ENCODE results near the gene NKAIN2.
"Not testable (repeated sequence)": the region's sequence is repeated elsewhere in the genome, so short reads cannot be mapped to it uniquely, and the experiment has no call there.

NKAIN2 gene

GRCh38 chr6:124148236-124148957 lies 344.7 kb downstream of the NKAIN2 start:
- no peak for TF ChIP-seq ZFX (IDR thresholded peaks at IDR 0.05)
- no peak for TF ChIP-seq CTCF (conservative IDR thresholded peaks at IDR 0.05)
- no peak overlapping the region for H3K27ac ChIP-seq

GRCh38 chr6:124149646-124150045 lies 346.0 kb downstream of the NKAIN2 start:
- no peak for TF ChIP-seq CTCF (conservative IDR thresholded peaks at IDR 0.05)
- TF ChIP-seq ZFX (IDR thresholded peaks at IDR 0.05): no peak
- H3K27ac ChIP-seq: no peak overlapping the region

- TF ChIP-seq CTCF (conservative IDR thresholded peaks at IDR 0.05) (no peak), ZFX (IDR thresholded peaks at IDR 0.05) (no peak)
- no peak overlapping the region for H3K27ac ChIP-seq
Measured at GRCh38 chr6:124158024-124158423, 354.4 kb downstream of the NKAIN2 start.

GRCh38 chr6:124163676-124164075 lies 360.0 kb downstream of the NKAIN2 start:
- no peak for TF ChIP-seq CTCF (conservative IDR thresholded peaks at IDR 0.05)
- no peak for TF ChIP-seq ZFX (IDR thresholded peaks at IDR 0.05)
- no peak overlapping the region for H3K27ac ChIP-seq

GRCh38 chr6:124164343-124164742 lies 360.7 kb downstream of the NKAIN2 start:
- H3K27ac ChIP-seq: no peak overlapping the region
- no peak for TF ChIP-seq ZFX (IDR thresholded peaks at IDR 0.05)
- TF ChIP-seq CTCF (conservative IDR thresholded peaks at IDR 0.05): no peak

GRCh38 chr6:124167249-124167648 lies 363.6 kb downstream of the NKAIN2 start:
- H3K27ac ChIP-seq: not testable (repeated sequence)

- TF ChIP-seq ZFX (IDR thresholded peaks at IDR 0.05) (no peak), CTCF (conservative IDR thresholded peaks at IDR 0.05) (no peak)
- H3K27ac ChIP-seq: no peak overlapping the region
Measured at GRCh38 chr6:124190256-124190655, 386.6 kb downstream of the NKAIN2 start.

- no peak overlapping the region for H3K27ac ChIP-seq
- TF ChIP-seq CTCF (conservative IDR thresholded peaks at IDR 0.05): no peak
- TF ChIP-seq ZFX (IDR thresholded peaks at IDR 0.05): no peak
Measured at GRCh38 chr6:124193132-124193531, 389.5 kb downstream of the NKAIN2 start.

All from C4-2B (cell line).